IPS DF 4.7 (cell line): Measurements from ENCODE around the gene SLC35A2.
A peak's percentile ranks its signal among the peaks of the same experiment; 100 is the strongest.

ENCODE experiments used
- DNase-seq: peaks from one replicate; pipeline ENCODE4 v3.0.0-alpha.2; 2013; ENCODE audit warnings: low spot score; ENCODE audit errors: extremely low read depth

SLC35A2 gene

DNA sequence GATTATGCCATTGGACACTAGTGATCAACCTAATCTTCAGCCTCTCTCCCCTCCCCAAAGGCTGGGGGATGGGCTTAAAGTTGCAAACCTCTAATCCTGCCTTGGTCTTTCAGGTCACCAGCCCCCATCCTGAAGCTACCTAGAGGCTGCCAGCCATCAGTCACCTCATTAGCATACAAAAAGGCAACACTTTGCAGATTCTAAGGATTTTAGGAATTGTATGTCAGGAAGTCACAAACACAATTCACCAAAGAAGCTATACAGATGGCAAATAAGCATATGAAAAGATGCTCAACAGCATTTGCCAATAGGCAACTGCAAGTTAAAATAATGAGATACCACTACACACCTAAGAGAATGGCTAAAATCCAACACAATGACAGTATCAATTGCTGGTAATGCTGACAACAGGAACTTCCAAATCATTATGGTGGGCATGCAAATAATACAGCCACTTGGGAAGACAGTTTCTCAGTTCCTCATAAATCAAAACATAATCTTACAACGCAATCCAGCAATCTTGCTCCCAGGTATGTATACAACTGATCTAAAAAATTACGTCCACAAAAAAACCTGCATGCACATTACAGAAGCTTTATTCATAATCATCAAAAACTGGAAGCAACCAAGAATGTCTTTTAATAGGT lies 16.4 kb upstream of the SLC35A2 start:
- DNase-seq = peak; percentile 68

DNA sequence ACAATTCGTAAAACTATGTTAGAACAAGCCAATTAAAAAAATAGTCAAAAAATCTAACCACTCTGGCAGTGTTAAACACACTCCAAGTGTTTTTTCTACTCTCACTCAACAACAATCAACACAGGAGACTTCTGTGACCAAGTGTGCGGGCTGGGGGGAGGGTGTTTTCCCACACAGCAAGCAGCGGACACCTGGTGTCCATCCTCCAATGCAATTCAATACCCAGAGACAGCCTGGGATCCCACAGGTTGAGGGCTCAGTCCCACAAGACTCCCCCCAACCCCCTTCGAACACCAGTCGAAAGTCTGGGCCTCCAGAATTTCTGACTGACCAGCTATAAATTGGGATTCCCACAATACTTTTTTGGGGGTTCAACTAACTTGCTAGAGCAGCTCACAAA lies 15.7 kb upstream of the SLC35A2 start:
- no peak for DNase-seq

- no peak for DNase-seq
Measured at GRCh38 chrX:48924270-48924669, 12.8 kb upstream of the SLC35A2 start.

GRCh38 chrX:48923771-48924170 lies 12.3 kb upstream of the SLC35A2 start:
- no peak for DNase-seq

- no peak for DNase-seq
Measured at GRCh38 chrX:48920718-48921104, 9.3 kb upstream of the SLC35A2 start.

- no peak for DNase-seq
Measured at GRCh38 chrX:48919947-48920717, 8.7 kb upstream of the SLC35A2 start.

GRCh38 chrX:48919360-48919841 lies 8.0 kb upstream of the SLC35A2 start:
- DNase-seq = no peak

DNA sequence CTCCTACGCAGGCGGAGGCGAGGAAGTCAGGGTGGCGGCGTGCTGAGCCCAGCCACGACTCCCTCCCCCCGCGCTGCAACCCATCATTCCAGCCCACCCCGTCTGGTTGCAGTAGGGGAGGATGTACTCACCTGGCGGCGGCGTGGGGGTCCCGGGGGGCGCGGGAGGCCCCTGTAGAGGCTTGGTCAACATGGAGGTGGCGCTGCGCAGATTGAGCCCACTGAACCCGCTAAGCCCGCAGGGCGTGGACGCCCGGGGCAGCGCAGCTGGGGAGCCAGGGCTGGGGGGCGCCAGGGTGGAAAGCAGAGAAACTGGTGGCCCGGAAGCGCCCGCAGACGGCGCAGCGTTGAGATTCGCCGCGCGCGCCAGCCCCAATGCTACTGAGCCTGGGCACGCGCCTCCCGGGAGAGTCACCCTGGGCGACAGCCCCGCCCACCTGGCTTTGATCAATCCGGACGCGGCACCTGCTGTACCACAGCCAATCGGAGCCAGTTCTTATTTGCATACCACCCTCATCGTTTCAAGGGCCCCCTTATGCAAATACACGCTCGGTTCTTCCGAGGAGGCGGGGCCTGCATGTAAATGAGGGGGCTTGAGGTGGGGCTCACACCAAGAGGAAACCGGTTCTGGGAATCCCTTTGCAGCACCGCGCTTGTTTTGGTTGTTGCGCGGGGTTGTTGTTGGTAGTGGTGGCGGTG lies 7.3 kb upstream of the SLC35A2 start, which contains the start of gene PIM2:
Gene PIM2, minus strand, starts transcription at position 382 of the 698 bp plus-strand sequence. Its CDS starts 190 bp downstream, at position 192.
- DNase-seq = no peak

GRCh38 chrX:48918301-48918642 lies 6.8 kb upstream of the SLC35A2 start:
- DNase-seq = no peak

- no peak for DNase-seq
Measured at GRCh38 chrX:48917139-48918001, 5.9 kb upstream of the SLC35A2 start.

DNA sequence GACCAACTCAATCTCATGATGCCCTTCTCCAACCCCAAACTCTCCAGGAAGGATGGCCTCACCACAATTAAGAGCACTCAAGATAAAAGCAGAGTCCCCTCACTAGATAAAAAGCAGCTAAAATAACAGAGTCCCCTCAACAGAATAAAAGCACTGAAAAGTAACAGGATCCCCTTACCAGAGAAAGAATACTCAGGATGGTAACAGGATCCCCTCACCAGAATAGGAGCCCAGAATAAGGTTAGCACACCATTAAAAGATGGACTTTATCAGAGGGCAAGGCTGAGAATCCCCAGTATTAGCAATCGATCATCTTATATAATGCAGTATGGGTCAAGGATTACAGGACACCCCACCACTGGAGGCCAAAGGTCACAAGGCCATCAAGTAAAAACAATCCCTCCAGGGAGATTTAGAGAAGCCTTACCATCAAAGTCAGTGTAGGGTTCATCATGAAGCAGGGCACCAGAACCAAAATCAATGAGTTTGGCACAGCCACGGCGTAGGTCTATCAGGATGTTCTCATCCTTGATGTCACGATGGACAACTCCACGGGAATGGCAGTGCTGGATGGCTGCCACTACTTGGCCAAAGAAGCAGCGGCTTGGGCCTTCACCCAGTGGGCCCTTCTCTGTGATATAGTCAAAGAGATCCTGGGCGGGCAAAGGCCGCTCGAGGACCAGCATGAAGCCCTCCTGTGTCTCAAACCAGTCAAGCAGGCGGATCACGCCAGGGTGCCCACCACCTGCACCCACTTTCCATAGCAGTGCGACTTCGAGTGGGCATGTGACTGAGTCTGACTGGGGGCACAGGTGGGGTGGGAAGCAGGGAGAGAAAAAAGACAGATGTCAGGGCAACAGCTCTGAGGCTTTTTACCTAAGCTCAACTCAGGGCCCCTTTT lies 3.4 kb upstream of the SLC35A2 start:
- DNase-seq = no peak

DNA sequence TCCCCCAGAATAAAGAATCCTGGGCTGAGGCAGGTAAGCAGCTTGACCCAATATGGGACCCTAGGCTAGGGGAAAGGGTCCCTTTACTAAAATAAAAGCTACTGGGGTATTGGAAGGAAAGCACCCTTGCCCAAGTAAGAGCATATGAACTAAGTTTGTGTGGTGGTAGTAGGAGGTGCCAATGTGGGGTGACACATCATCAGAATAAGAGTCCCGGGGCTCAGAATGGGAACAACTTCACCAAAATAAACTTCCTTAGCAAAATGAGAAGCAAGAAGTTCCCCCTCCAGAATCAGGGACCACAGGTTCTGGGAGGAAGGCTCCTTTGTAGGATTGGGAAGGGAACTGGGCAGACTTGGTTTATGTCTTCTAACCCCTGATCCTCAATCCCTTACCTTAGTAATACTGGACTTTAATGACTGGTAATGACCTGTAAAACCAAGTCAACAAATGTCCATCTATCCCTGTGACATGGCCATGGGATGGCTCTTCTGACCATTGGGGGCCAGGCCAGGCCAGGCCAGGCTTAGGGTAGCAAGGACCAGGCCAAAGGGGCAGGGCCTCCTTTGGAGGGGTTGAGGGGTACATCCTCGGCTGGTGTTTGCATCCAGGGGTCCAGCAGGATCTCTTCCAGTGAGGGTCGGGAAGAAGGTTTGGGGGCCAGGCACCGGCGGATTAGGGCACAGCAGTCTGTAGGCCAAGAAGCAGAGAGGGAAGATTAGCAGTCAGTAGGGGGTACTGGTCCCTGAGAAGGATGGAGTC lies 2.3 kb upstream of the SLC35A2 start:
- no peak for DNase-seq

DNA sequence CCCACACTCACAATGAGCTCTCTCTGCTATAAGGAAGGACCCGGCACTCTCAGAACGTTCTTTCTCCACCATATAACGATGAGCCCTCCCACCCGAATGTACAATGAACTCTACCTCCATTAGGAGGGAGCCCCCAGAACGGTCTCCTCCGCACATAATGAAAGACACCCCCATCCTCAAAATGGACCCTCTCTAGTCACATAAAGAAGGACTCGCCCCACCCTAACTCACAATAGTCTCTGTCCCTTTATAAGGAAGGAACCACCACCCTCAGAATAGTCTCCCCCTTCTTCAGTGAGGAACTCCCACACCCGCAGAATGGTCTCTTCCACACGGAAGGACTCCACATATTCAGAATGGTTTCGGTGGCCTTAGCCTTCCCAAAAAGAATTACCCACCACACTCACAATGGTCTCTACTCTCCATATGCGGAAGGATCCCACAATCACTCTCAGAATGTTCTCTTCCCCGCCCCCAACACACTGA lies 477 bp downstream of the SLC35A2 start:
- no peak for DNase-seq

GRCh38 chrX:48909703-48910294 lies 1.6 kb downstream of the SLC35A2 start:
- DNase-seq = no peak

GRCh38 chrX:48908600-48908999 lies 2.8 kb downstream of the SLC35A2 start:
- no peak for DNase-seq

DNA sequence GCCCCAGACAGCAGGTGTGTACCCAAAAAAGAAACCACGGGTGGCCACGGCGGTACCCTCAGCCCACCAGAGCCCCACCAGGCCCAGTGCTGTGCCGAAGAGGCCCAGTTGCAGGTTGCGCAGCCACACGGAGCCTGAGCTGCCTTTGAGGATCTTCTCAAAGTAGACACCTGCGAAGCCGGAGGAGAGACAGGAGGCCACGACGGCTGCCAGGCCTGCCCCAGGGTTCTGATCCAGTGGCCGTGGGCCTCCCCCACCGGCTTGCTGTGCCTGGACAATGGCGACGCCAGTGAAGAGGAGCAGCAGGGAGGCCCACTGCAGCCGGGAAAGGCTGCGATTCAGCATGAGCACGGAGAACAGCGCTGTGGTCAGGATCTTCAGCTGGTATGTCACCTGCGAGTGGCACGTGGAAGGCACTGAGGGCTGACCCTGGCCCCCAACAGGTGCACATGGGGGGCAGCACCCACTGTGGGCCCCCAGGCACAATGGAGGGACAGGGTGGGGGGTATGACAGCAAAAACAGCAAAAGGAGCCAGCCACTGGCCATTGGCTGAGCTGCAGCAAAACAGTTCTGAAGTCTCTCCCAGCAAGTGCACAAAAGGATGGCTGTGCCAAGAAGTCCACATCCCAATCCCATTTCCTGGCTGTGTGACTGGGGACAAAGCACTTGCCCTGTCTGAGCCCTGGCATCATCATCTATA lies 6.2 kb downstream of the SLC35A2 start:
- no peak for DNase-seq

DNA sequence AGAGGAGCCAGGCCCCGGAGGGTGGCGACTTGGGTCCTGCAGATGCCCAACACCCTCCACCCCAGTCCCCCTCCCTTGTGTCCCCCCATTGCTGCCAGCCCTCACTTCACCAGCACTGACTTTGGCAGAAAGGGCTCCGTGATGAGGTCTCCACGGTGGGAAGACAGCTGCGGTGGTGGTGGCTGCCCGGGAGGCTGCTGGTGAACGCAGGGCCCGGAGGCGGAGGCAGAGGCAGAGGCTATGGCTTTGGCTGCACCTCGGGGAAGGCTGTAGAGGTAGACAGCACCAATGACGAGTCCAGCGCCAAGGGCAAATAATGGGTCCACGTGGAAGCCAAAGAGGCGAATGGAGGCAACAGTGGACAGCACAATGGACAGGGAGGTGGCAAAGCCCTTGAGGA lies 6.8 kb downstream of the SLC35A2 start:
- DNase-seq = no peak

DNA sequence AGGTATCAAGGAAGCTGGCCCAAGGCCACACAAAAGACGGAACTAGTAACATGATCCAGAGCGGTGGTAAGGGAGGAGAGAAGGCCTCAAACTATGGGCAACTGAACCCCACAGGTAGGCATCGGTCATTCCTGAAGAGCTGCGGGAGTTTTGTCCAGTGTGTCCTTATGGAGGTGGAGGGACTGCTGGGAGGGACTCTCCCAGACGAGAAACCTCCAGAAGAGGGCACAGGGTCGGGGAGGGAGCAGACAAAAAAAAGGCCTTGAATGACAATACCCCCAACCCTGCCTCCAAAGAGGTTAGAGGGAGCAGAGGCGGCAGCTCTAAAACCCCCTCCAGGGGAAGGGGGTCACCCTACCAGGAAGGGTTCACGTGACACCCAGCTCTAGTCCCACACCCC lies 7.3 kb downstream of the SLC35A2 start:
- DNase-seq = no peak
